HepG2 (cell line): ENCODE data around the gene CCDC142. TPM values are rescaled to one million over a fixed set of nuclear protein-coding genes. Genes with fewer than 3 reads are reported as not detected.

Experiments used
- ASH2L ChIP-seq: fragments of 300-600, 200-600 bp; sonication (generic); IDR thresholded peaks from 2 replicates; pipeline ENCODE4 v1.7.0; 2017; ENCODE audit warnings: low read depth, mild to moderate bottlenecking, moderate library complexity, mixed read lengths, low read length; ENCODE audit not compliant: insufficient read length
- DNMT3B ChIP-seq: conservative IDR thresholded peaks from 2 replicates; pipeline ENCODE4 v1.6.1; 2016; ENCODE audit warnings: missing biosample characterization, control low read depth
- DZIP1 ChIP-seq: sonication (generic); formaldehyde crosslinking; IDR thresholded peaks from 2 replicates; pipeline ENCODE4 v1.5.0; 2020; ENCODE audit warnings: mild to moderate bottlenecking, missing genetic modification reagents
- GPN1 ChIP-seq: sonication (generic); formaldehyde crosslinking; IDR thresholded peaks from 2 replicates; pipeline ENCODE4 v1.5.1; 2020; ENCODE audit warnings: missing genetic modification reagents, borderline replicate concordance
- HINFP ChIP-seq: sonication (generic); formaldehyde crosslinking; IDR thresholded peaks from 2 replicates; pipeline ENCODE4 v1.4.0; 2020; ENCODE audit warnings: low read depth, mild to moderate bottlenecking, missing genetic modification reagents
- MTA3 ChIP-seq: sonication (generic); formaldehyde crosslinking; IDR thresholded peaks from 2 replicates; pipeline ENCODE4 v1.4.0; 2020; ENCODE audit warnings: missing genetic modification reagents
- PITX1 ChIP-seq: sonication (generic); formaldehyde crosslinking; IDR thresholded peaks from 2 replicates; pipeline ENCODE4 v1.5.1; 2020; ENCODE audit warnings: mild to moderate bottlenecking, missing genetic modification reagents
- SMAD3 ChIP-seq: sonication (generic); formaldehyde crosslinking; IDR thresholded peaks from 2 replicates; pipeline ENCODE4 v1.4.0; 2020; ENCODE audit warnings: missing genetic modification reagents
- SMAD9 ChIP-seq: sonication (generic); formaldehyde crosslinking; IDR thresholded peaks from 2 replicates; pipeline ENCODE4 v1.5.1; 2020; ENCODE audit warnings: mild to moderate bottlenecking, missing genetic modification reagents
- ZBED4 ChIP-seq: sonication (generic); formaldehyde crosslinking; IDR thresholded peaks from 2 replicates; pipeline ENCODE4 v1.4.0; 2020; ENCODE audit warnings: missing genetic modification reagents, borderline replicate concordance
- ZNF354B ChIP-seq: sonication (generic); formaldehyde crosslinking; IDR thresholded peaks from 2 replicates; pipeline ENCODE4 v1.8.0; 2022; ENCODE audit warnings: mild to moderate bottlenecking, missing genetic modification reagents
- ZNF747 ChIP-seq: sonication (generic); formaldehyde crosslinking; IDR thresholded peaks from 2 replicates; pipeline ENCODE4 v1.8.1; 2023; ENCODE audit warnings: missing genetic modification reagents, mild to moderate bottlenecking, borderline replicate concordance
- ZNF788 ChIP-seq: sonication (generic); formaldehyde crosslinking; IDR thresholded peaks from 2 replicates; pipeline ENCODE4 v1.5.0; 2020; ENCODE audit warnings: mild to moderate bottlenecking, missing genetic modification reagents, borderline replicate concordance
- ZNF891 ChIP-seq: sonication (generic); formaldehyde crosslinking; IDR thresholded peaks from 2 replicates; pipeline ENCODE4 v1.5.0; 2020; ENCODE audit warnings: mild to moderate bottlenecking, missing genetic modification reagents
- polyA plus RNA-seq, 8 experiments: library from polyadenylated mRNA; depleted of rRNA in 3 of 8; stranded (reverse) in 7 of 8; unstranded in 1 of 8; fragments of >200 nt; fragmentation: Illumina TruSeq in 4 of 8; extraction: Trizol in 4 of 8; gene quantifications; 2 replicates each; pipeline versions ENCODE4 v1.2.1 to v1.2.3, GENCODE V29; 2011 to 2016; ENCODE audit warnings: low read depth in 4 of 8, missing spikeins in 1 of 8, mixed read lengths in 1 of 8; ENCODE audit not compliant: insufficient read depth in 1 of 8
- total RNA-seq, 5 experiments: library from RNA; depleted of rRNA; stranded (reverse); fragments of >200 nt; fragmentation: Illumina TruSeq; extraction: Trizol; gene quantifications; 2 replicates each; pipeline ENCODE4 v1.2.3, GENCODE V29; 2016; ENCODE audit warnings: low read depth in 1 of 5
- TF ChIP-seq, protein P1 (sequence below): IDR thresholded peaks from 2 replicates; pipeline ENCODE4 v1.6.1; 2016; ENCODE audit warnings: control low read depth
- TF ChIP-seq, protein P2 (sequence below): sonication (generic); formaldehyde crosslinking; IDR thresholded peaks from 2 replicates; pipeline ENCODE4 v1.5.0; 2020; ENCODE audit warnings: mild to moderate bottlenecking, missing genetic modification reagents

The CCDC142 gene
- total and polyA plus RNA-seq, 2 of the 13 experiments (the other 11 are each of a cell fraction or from before 2014, with no cell fraction given) = 14.7 to 30.4 TPM

DNA sequence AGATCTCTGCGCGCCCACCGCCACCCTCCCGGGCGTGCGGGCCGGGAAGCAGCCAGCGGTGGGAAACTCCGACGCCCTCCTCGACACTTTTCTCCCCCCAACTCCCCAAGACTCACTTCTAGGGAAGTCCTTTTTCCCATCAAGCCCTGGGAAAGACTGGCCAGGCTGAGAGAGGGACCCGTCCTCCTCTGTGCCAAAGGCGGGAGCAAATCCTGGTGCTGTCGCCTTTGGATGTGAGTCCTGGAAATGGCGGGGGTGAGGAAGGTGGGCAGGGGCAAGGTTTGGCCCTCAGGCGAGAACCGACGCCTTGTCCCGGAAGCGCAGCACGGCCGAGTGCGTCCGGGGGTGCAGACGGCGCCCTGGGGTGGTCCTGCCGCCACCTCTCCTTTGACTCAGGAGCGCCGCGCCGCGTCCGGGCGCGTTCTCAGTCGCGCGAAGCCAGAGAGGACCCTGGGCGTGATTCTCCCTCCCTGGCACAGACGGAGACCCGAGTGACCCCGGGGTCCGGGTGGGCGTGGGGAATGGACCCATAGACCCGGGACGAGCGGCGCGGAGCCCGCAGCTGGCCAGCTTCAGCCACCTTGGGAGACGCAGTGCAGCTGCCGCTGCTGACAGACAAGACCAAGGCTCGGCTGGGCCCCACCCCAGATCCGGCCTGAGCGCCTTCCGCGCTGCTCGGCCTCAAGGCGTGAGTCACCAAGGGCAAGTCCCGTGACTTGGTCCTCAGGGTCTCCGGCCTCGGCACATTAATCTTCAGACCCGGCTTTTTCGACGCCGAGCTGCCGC, 20.1 kb upstream of the CCDC142 start (continued):
- TF ChIP-seq, protein P1, sequence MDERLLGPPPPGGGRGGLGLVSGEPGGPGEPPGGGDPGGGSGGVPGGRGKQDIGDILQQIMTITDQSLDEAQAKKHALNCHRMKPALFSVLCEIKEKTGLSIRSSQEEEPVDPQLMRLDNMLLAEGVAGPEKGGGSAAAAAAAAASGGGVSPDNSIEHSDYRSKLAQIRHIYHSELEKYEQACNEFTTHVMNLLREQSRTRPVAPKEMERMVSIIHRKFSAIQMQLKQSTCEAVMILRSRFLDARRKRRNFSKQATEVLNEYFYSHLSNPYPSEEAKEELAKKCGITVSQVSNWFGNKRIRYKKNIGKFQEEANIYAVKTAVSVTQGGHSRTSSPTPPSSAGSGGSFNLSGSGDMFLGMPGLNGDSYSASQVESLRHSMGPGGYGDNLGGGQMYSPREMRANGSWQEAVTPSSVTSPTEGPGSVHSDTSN = no peak
- peak; percentile 49 for TF ChIP-seq ASH2L
- TF ChIP-seq PITX1 (CRISPR knock-in tag) = peak; percentile 55; the same call in 1 of the 2 replicates
- no peak for TF ChIP-seq DNMT3B (CRISPR knock-in tag)
- TF ChIP-seq, protein P2, sequence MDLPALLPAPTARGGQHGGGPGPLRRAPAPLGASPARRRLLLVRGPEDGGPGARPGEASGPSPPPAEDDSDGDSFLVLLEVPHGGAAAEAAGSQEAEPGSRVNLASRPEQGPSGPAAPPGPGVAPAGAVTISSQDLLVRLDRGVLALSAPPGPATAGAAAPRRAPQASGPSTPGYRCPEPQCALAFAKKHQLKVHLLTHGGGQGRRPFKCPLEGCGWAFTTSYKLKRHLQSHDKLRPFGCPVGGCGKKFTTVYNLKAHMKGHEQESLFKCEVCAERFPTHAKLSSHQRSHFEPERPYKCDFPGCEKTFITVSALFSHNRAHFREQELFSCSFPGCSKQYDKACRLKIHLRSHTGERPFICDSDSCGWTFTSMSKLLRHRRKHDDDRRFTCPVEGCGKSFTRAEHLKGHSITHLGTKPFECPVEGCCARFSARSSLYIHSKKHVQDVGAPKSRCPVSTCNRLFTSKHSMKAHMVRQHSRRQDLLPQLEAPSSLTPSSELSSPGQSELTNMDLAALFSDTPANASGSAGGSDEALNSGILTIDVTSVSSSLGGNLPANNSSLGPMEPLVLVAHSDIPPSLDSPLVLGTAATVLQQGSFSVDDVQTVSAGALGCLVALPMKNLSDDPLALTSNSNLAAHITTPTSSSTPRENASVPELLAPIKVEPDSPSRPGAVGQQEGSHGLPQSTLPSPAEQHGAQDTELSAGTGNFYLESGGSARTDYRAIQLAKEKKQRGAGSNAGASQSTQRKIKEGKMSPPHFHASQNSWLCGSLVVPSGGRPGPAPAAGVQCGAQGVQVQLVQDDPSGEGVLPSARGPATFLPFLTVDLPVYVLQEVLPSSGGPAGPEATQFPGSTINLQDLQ (CRISPR knock-in tag) = no peak; the same call in 1 of the 2 replicates
- peak; percentile 83 for TF ChIP-seq SMAD3 (CRISPR knock-in tag)
- TF ChIP-seq ZNF891 (CRISPR knock-in tag) = peak; percentile 70; the same call in 1 of the 2 replicates
- peak; percentile 37; the same call in 1 of the 2 replicates for TF ChIP-seq ZNF788 (CRISPR knock-in tag)
- TF ChIP-seq MTA3 (CRISPR knock-in tag) = no peak
- TF ChIP-seq GPN1 (CRISPR knock-in tag) = no peak
- TF ChIP-seq SMAD9 (CRISPR knock-in tag) = no peak; the same call in 1 of the 2 replicates
- peak; percentile 31; the same call in 1 of the 2 replicates for TF ChIP-seq ZBED4
- TF ChIP-seq HINFP (CRISPR knock-in tag) = no peak
- peak; percentile 63; the same call in 1 of the 2 replicates for TF ChIP-seq ZNF747 (CRISPR knock-in tag)
- TF ChIP-seq ZNF354B (CRISPR knock-in tag) = no peak
- peak; percentile 87 for TF ChIP-seq DZIP1 (CRISPR knock-in tag)
